H9 (cell line): ENCODE measurements around the gene DKK1. TPM values are rescaled to one million over a fixed set of nuclear protein-coding genes. Genes with fewer than 3 reads are reported as not detected.

Source experiments
- DNase-seq: peaks from one replicate; pipeline ENCODE4 v3.0.0-alpha.2; 2017
- H2AFZ ChIP-seq: one replicate; pipeline ENCODE4 v1.6.1; 2013; ENCODE audit warnings: mild to moderate bottlenecking, low read length, control low read depth, moderate library complexity
- H2AK5ac ChIP-seq: 2 replicates; pipeline ENCODE4 v1.6.1; 2013; ENCODE audit warnings: low read length, control low read depth, mixed read lengths; ENCODE audit not compliant: insufficient read length
- H2BK120ac ChIP-seq: one replicate; pipeline ENCODE4 v1.6.1; 2013; ENCODE audit warnings: low read depth, mild to moderate bottlenecking, low read length, control low read depth, inconsistent platforms; ENCODE audit not compliant: poor library complexity, severe bottlenecking
- H2BK12ac ChIP-seq: 2 replicates; pipeline ENCODE4 v1.6.1; 2013; ENCODE audit warnings: low read length, control low read depth, mixed read lengths, low read depth; ENCODE audit not compliant: insufficient read length
- H2BK15ac ChIP-seq: 2 replicates; pipeline ENCODE4 v1.6.1; 2013; ENCODE audit warnings: low read depth, low read length, control low read depth
- H2BK20ac ChIP-seq: one replicate; pipeline ENCODE4 v1.6.1; 2013; ENCODE audit warnings: low read depth, mild to moderate bottlenecking, low read length, control low read depth, inconsistent platforms; ENCODE audit not compliant: poor library complexity, severe bottlenecking
- H2BK5ac ChIP-seq: 2 replicates; pipeline ENCODE4 v1.6.1; 2013; ENCODE audit warnings: low read length, control low read depth, mixed read lengths; ENCODE audit not compliant: insufficient read length
- H3K14ac ChIP-seq: 2 replicates; pipeline ENCODE4 v1.6.1; 2013; ENCODE audit warnings: low read length, control low read depth; ENCODE audit not compliant: insufficient read depth
- H3K18ac ChIP-seq: 2 replicates; pipeline ENCODE4 v1.6.1; 2013; ENCODE audit warnings: low read depth, mild to moderate bottlenecking, mixed read lengths, low read length, control low read depth; ENCODE audit not compliant: insufficient read length
- H3K23ac ChIP-seq: 2 replicates; pipeline ENCODE4 v1.6.1; 2013; ENCODE audit warnings: low read length, control low read depth, mixed read lengths, low read depth; ENCODE audit not compliant: insufficient read length
- H3K23me2 ChIP-seq: 2 replicates; pipeline ENCODE4 v1.6.1; 2013; ENCODE audit warnings: low read depth, mild to moderate bottlenecking, mixed read lengths, low read length, control low read depth; ENCODE audit not compliant: insufficient read length, poor library complexity, severe bottlenecking
- H3K27ac ChIP-seq: 2 replicates; pipeline ENCODE4 v1.5.1; 2013; ENCODE audit warnings: low read length, control low read depth, mixed read lengths, low read depth; ENCODE audit not compliant: insufficient read length
- H3K27me3 ChIP-seq: 2 replicates; pipeline ENCODE4 v1.6.1; 2013; ENCODE audit warnings: low read length, control low read depth, inconsistent platforms; ENCODE audit not compliant: insufficient read depth
- H3K4ac ChIP-seq: 2 replicates; pipeline ENCODE4 v1.6.1; 2013; ENCODE audit warnings: low read depth, mild to moderate bottlenecking, control low read depth, inconsistent platforms, low read length, moderate library complexity
- H3K4me1 ChIP-seq: 2 replicates; pipeline ENCODE4 v1.6.1; 2013; ENCODE audit warnings: low read length, control low read depth, inconsistent platforms; ENCODE audit not compliant: insufficient read depth
- H3K4me2 ChIP-seq: 2 replicates; pipeline ENCODE4 v1.6.1; 2013; ENCODE audit warnings: low read length, control low read depth, mixed read lengths; ENCODE audit not compliant: insufficient read length, insufficient read depth
- H3K56ac ChIP-seq: 2 replicates; pipeline ENCODE4 v1.6.1; 2013; ENCODE audit warnings: low read depth, mild to moderate bottlenecking, mixed read lengths, low read length, control low read depth; ENCODE audit not compliant: insufficient read length
- H3K79me1 ChIP-seq: 2 replicates; pipeline ENCODE4 v1.6.1; 2013; ENCODE audit warnings: low read depth, mild to moderate bottlenecking, moderate library complexity, low read length, control low read depth, inconsistent platforms; ENCODE audit not compliant: insufficient read depth, poor library complexity, severe bottlenecking
- H3K79me2 ChIP-seq: 2 replicates; pipeline ENCODE4 v1.6.1; 2013; ENCODE audit warnings: low read length, control low read depth, inconsistent platforms; ENCODE audit not compliant: insufficient read depth
- H3K9ac ChIP-seq: 2 replicates; pipeline ENCODE4 v1.6.1; 2013; ENCODE audit warnings: low read length, control low read depth, mixed read lengths; ENCODE audit not compliant: insufficient read length; ENCODE audit errors: extremely low read depth
- H3K9me3 ChIP-seq: one replicate; pipeline ENCODE4 v1.6.1; 2013; ENCODE audit warnings: low read depth, low read length, inconsistent platforms; ENCODE audit not compliant: control insufficient read depth
- H3T11ph ChIP-seq: one replicate; pipeline ENCODE4 v1.6.1; 2013; ENCODE audit warnings: mild to moderate bottlenecking, low read length, control low read depth, inconsistent platforms
- H4K20me1 ChIP-seq: one replicate; pipeline ENCODE4 v1.6.1; 2013; ENCODE audit not compliant: control insufficient read depth, insufficient read length, insufficient read depth
- H4K5ac ChIP-seq: 2 replicates; pipeline ENCODE4 v1.6.1; 2013; ENCODE audit warnings: low read depth, mild to moderate bottlenecking, mixed read lengths, low read length, control low read depth; ENCODE audit not compliant: insufficient read length
- H4K8ac ChIP-seq: replicated peaks from 2 replicates; pipeline ENCODE4 v1.6.1; 2013; ENCODE audit warnings: low read length, control low read depth, mixed read lengths, low read depth; ENCODE audit not compliant: insufficient read length
- H4K91ac ChIP-seq: 2 replicates; pipeline ENCODE4 v1.6.1; 2013; ENCODE audit warnings: low read depth, mild to moderate bottlenecking, moderate library complexity, mixed read lengths, low read length, control low read depth; ENCODE audit not compliant: insufficient read length
- H3K27ac Mint-ChIP-seq, 3 experiments: 2 replicates in 2 of 3; 3 replicates in 1 of 3; pipeline ENCODE4 v1.8.0; 2020 to 2021; ENCODE audit warnings: mixed read lengths in 3 of 3, mild to moderate bottlenecking in 1 of 3, moderate library complexity in 1 of 3
- H3K27me3 Mint-ChIP-seq: 2 replicates; pipeline ENCODE4 v1.8.0; 2021; ENCODE audit warnings: low read depth, mild to moderate bottlenecking, moderate library complexity, mixed read lengths
- H3K36me3 Mint-ChIP-seq, 3 experiments: 2 replicates in 2 of 3; 3 replicates in 1 of 3; pipeline ENCODE4 v1.8.0; 2020 to 2021; ENCODE audit warnings: low read depth in 3 of 3, mixed read lengths in 3 of 3; ENCODE audit not compliant: insufficient read depth in 1 of 3
- H3K4me1 Mint-ChIP-seq, 2 experiments: 2 replicates each; pipeline ENCODE4 v1.8.0; 2020; ENCODE audit warnings: mixed read lengths in 2 of 2
- H3K4me3 Mint-ChIP-seq, 2 experiments: 2 replicates in 1 of 2; 3 replicates in 1 of 2; pipeline ENCODE4 v1.8.0; 2020 to 2021; ENCODE audit warnings: mild to moderate bottlenecking in 2 of 2, mixed read lengths in 2 of 2, moderate library complexity in 1 of 2
- H3K9me3 Mint-ChIP-seq, 2 experiments: 2 replicates in 1 of 2; 3 replicates in 1 of 2; pipeline ENCODE4 v1.8.0; 2020; ENCODE audit warnings: mild to moderate bottlenecking in 2 of 2, mixed read lengths in 2 of 2, moderate library complexity in 1 of 2
- CTCF ChIP-seq: fragments of 200-600 bp; sonication (generic); conservative IDR thresholded peaks from 3 replicates; pipeline ENCODE4 v1.8.0; 2021; ENCODE audit warnings: antibody characterized with exemption, mild to moderate bottlenecking
- WGBS: extraction: QIAGEN DNeasy Blood & Tissue Kit; methylation state at CpG from one replicate; pipeline ENCODE4 v1.1.7; 2013; ENCODE audit warnings: missing lambda C conversion rate, low lambda C conversion rate, mixed read lengths; ENCODE audit not compliant: insufficient read length; ENCODE audit errors: extremely low coverage; 5-methylcytosine and 5-hydroxymethylcytosine counted together
- total RNA-seq: library from RNA; stranded (reverse); gene quantifications from 2 replicates; pipeline ENCODE4 v1.2.1, GENCODE V29; 2021

DKK1 gene
- total RNA-seq, 1 experiment from 2014 or later: 1.1 TPM

DNA sequence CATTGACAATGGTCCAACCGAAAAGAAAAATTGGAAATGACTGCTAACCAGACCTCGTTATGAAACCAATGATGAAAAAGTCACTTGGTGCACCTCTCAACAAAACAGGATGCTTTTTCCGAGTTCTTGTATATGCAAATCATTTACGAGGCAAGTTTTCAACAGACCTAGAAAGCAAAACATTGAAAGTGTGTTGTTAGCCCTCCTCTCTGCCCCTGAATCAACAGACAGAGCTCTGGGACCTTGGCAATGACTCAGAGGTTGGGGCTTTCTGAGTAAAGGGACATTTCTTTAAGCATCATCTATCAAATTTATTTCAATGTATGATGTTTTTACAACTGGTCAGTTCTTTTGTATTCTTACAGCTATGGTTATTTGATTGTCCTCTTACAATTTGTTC is 16.3 kb upstream of the DKK1 start:
- Histone ChIP-seq H3K14ac (no peak overlapping the region), H2BK20ac (no peak overlapping the region), H4K8ac (no peak overlapping the region), H3K27ac (no peak overlapping the region), H3K79me2 (no peaks in the 10 kb centered on the region), H3K18ac (no peak overlapping the region), H3K4ac (no peak overlapping the region), H2AFZ (no peak overlapping the region), H3K4me1 (no peaks in the 10 kb centered on the region), H2BK15ac (no peak overlapping the region), H3K4me2 (no peak overlapping the region), H3K56ac (no peak overlapping the region), H3K79me1 (no peaks in the 10 kb centered on the region), H2BK5ac (no peak overlapping the region), H2AK5ac (no peak overlapping the region), H3K27me3 (no peaks in the 10 kb centered on the region), H3K23me2 (no peaks in the 10 kb centered on the region), H3K9ac (no peak overlapping the region), H3T11ph (no peak overlapping the region), H3K9me3 (no peaks in the 10 kb centered on the region), H2BK12ac (no peak overlapping the region), H4K20me1 (no peaks in the 10 kb centered on the region), H4K91ac (no peak overlapping the region), H2BK120ac (no peak overlapping the region), H3K23ac (no peak overlapping the region), H4K5ac (no peak overlapping the region)
- no peak for TF ChIP-seq CTCF
- H3K4me3 Mint-ChIP-seq: no peak overlapping the region
- H3K27ac Mint-ChIP-seq: no peak overlapping the region
- no peaks in the 10 kb centered on the region for H3K36me3 Mint-ChIP-seq
- peaks cover 0 to 3% of the 10 kb centered on the region in 2 experiments; a peak in 3 of 5 replicates for H3K9me3 Mint-ChIP-seq
- no peaks in the 10 kb centered on the region for H3K4me1 Mint-ChIP-seq
- no peaks in the 10 kb centered on the region for H3K27me3 Mint-ChIP-seq
- WGBS: no CpG with 5 or more reads among the region's 4 CpGs
- no peak for DNase-seq
